Measurements from ENCODE around the gene COX20.

- TF ChIP-seq CTCF (IDR thresholded peaks at IDR 0.05; ENCODE audit: poor library complexity, severe bottlenecking) (no peak), POLR2AphosphoS5 (IDR thresholded peaks at IDR 0.05) (no peak), REST (IDR thresholded peaks at IDR 0.05; ENCODE audit: borderline replicate concordance) (no peak), TAF1 (IDR thresholded peaks at IDR 0.05; ENCODE audit: low read depth) (no peak), MXI1 (conservative IDR thresholded peaks at IDR 0.05; ENCODE audit: poor library complexity, severe bottlenecking) (no peak), RAD21 (conservative IDR thresholded peaks at IDR 0.05) (no peak), EZH2 (IDR thresholded peaks at IDR 0.05; ENCODE audit: borderline replicate concordance, insufficient read depth, low read length, poor library complexity, severe bottlenecking) (no peak), EP300 (conservative IDR thresholded peaks at IDR 0.05; ENCODE audit: poor library complexity, severe bottlenecking) (no peak)
Observed at GRCh38 chr1:244850099-244850852, 14.8 kb downstream of the COX20 start.
